IPS-18a (cell line): Measurements from ENCODE around the gene NLGN1.

Experiments
- H3K27ac ChIP-seq: one replicate; pipeline ENCODE4 v1.5.1; 2013; ENCODE audit warnings: low read length
- H3K27me3 ChIP-seq: one replicate; pipeline ENCODE4 v1.6.1; 2013; ENCODE audit warnings: mild to moderate bottlenecking, low read length; ENCODE audit not compliant: control insufficient read depth, insufficient read depth
- H3K36me3 ChIP-seq: one replicate; pipeline ENCODE4 v1.6.1; 2013; ENCODE audit warnings: low read depth, low read length; ENCODE audit not compliant: control insufficient read depth
- H3K4me1 ChIP-seq: one replicate; pipeline ENCODE4 v1.6.1; 2013; ENCODE audit warnings: low read depth, low read length; ENCODE audit not compliant: control insufficient read depth
- H3K4me3 ChIP-seq: one replicate; pipeline ENCODE4 v1.5.1; 2013; ENCODE audit warnings: low read length
- H3K9ac ChIP-seq: one replicate; pipeline ENCODE4 v1.6.1; 2013; ENCODE audit warnings: mild to moderate bottlenecking, low read length, moderate library complexity
- H3K9me3 ChIP-seq: one replicate; pipeline ENCODE4 v1.6.1; 2013; ENCODE audit warnings: low read depth, low read length; ENCODE audit not compliant: control insufficient read depth

Gene NLGN1

DNA sequence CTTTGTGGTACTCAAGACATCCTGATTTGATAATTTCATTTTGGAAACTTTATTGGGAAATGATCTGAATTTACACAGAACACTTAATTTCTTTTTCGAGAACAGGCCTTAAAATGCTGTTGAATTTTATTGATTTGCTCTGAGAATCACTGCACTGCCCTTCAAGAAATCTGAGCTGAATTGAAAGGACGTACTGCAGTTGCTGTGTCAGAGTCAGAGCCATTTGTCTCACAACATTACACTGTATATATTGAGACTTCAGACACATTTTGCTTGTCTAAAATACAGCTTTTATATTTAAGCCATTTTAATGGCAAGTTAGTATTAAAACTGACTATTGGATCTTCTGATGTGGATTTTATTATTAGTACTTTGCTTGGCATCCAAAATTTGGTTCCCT, 504.1 kb downstream of the NLGN1 start:
- Histone ChIP-seq H3K36me3 (no peaks in the 10 kb centered on the region), H3K9ac (no peak overlapping the region), H3K27me3 (no peaks in the 10 kb centered on the region), H3K4me1 (no peaks in the 10 kb centered on the region), H3K4me3 (no peak overlapping the region), H3K9me3 (no peaks in the 10 kb centered on the region), H3K27ac (no peak overlapping the region)

- H3K9ac ChIP-seq, result no peak overlapping the region
- no peaks in the 10 kb centered on the region for H3K9me3 ChIP-seq
- H3K27me3 ChIP-seq, result no peaks in the 10 kb centered on the region
- no peak overlapping the region for H3K4me3 ChIP-seq
- no peak overlapping the region for H3K27ac ChIP-seq
- no peaks in the 10 kb centered on the region for H3K36me3 ChIP-seq
- H3K4me1 ChIP-seq, result no peaks in the 10 kb centered on the region
These were observed 504.9 kb downstream of the NLGN1 start for GRCh38 chr3:173902401-173902800.

DNA sequence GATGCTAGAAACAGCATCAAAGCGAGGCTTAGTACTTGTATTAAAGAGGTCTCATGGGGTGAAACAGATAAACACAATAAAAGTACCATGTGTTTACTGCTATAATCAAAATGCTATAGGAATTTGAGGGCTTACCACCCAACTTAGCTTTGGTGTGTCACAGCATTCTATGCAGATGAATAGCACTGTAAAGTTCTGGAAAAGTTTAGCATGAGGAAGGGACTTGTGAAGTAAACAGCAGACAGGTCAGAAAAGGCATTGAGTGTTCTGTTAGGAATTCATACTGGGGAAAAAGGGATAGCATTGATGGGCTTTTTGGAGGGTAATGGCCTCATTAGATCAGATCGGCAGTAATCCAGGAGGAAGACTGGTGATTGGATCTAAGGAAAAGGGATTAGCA, 505.3 kb downstream of the NLGN1 start:
- H3K4me3 ChIP-seq, result no peak overlapping the region
- no peaks in the 10 kb centered on the region for H3K9me3 ChIP-seq
- H3K27ac ChIP-seq, result no peak overlapping the region
- no peaks in the 10 kb centered on the region for H3K36me3 ChIP-seq
- H3K4me1 ChIP-seq, result no peaks in the 10 kb centered on the region
- H3K27me3 ChIP-seq, result no peaks in the 10 kb centered on the region
- no peak overlapping the region for H3K9ac ChIP-seq

DNA sequence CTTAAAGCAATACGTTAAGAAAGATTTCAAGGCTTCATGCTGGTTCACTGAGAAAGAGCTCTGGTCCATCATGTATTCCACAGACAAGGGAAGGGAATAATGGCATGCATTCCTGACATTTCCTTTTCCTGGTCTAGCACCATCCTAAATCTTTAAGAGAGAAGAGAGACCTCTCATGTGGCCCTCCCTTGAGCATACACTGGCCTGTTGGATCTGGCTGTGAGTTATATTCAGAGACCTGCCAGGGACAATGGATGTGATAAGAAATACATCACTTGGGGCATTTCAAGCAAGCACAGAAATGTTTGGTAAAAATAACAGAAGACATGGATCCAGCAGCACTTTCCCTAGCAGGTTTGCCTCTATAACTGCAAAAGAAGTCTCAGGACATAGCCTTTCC, 507.8 kb downstream of the NLGN1 start:
- H3K27me3 ChIP-seq, result no peaks in the 10 kb centered on the region
- no peak overlapping the region for H3K4me3 ChIP-seq
- H3K9me3 ChIP-seq, result no peaks in the 10 kb centered on the region

DNA sequence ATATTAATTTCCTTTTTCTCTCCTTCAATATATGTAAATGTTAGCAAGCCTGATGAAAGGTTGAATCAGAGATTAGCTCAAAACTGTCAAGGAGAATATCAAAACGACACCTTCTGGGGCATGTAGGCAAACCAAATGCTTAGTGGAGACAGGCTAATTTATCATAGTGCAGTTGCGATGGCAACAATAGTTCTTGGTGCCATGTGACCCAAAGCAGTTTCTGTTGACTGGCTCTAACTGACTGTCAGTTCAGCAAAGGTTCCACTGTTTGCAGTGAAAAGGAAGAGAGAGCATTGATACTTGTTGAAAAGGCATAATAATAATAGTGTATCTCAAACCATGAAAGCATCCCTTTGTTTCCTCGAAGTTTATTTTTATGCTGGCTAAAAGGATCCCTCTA, 513.9 kb downstream of the NLGN1 start:
- Histone ChIP-seq H3K27ac (no peak overlapping the region), H3K4me3 (no peak overlapping the region), H3K9ac (no peak overlapping the region), H3K36me3 (no peaks in the 10 kb centered on the region), H3K9me3 (no peaks in the 10 kb centered on the region), H3K27me3 (no peaks in the 10 kb centered on the region), H3K4me1 (peaks cover 35% of the 10 kb centered on the region)

More for the DNA sequence above, 507.8 kb downstream of the NLGN1 start:
- Histone ChIP-seq H3K4me1 (no peaks in the 10 kb centered on the region), H3K27ac (no peak overlapping the region), H3K9ac (no peak overlapping the region), H3K36me3 (no peaks in the 10 kb centered on the region)

DNA sequence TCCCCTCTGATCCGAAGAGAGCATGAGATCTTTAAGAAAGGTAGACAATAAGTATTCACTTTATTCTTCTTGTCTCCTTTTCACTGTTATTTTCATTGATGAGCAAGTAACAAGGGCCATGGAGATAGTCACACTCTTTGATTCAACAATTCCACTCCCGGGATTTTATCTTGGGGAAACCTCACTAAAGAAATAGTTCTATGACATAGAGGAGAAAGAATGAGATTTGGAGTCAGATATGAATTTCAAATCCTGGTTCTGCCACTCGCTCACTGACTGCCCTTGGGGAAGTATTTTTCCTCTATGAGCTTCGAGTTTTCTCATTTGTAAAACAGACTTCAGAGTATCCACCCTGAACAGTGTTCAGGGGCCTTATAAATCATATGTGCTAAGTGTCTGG, 514.6 kb downstream of the NLGN1 start:
- Histone ChIP-seq H3K9me3 (no peaks in the 10 kb centered on the region), H3K4me3 (no peak overlapping the region), H3K36me3 (no peaks in the 10 kb centered on the region), H3K27me3 (no peaks in the 10 kb centered on the region), H3K27ac (no peak overlapping the region), H3K4me1 (peaks cover 35% of the 10 kb centered on the region), H3K9ac (no peak overlapping the region)

DNA sequence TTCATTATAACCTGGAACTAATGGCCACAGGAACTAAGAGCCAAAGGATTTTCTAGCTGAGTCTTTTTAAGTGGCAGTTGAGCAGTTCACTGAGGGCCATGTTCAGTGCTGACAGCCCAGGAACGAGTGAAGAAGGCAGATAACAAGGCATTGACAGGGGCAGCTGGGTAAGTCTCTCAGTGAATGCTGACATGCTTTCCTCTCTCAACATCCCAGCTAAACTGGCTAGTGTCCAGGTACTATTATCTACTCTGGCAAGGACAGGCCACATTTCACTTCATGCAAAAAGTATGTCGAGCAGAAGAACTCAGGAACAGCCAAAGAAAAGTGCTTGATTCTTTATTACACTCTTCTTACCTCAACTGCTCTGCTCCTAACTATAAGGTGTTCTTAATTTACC, 515.9 kb downstream of the NLGN1 start:
- H3K27me3 ChIP-seq, result no peaks in the 10 kb centered on the region
- H3K4me1 ChIP-seq, result peaks cover 35% of the 10 kb centered on the region
- H3K4me3 ChIP-seq, result no peak overlapping the region
- H3K27ac ChIP-seq, result no peak overlapping the region
- H3K36me3 ChIP-seq, result no peaks in the 10 kb centered on the region
- H3K9ac ChIP-seq, result no peak overlapping the region
- no peaks in the 10 kb centered on the region for H3K9me3 ChIP-seq

- Histone ChIP-seq H3K4me1 (peaks cover 35% of the 10 kb centered on the region), H3K9me3 (no peaks in the 10 kb centered on the region), H3K9ac (no peak overlapping the region), H3K36me3 (no peaks in the 10 kb centered on the region), H3K27me3 (no peaks in the 10 kb centered on the region), H3K4me3 (no peak overlapping the region), H3K27ac (no peak overlapping the region)
These were observed 516.5 kb downstream of the NLGN1 start for GRCh38 chr3:173913974-173914421.

GRCh38 chr3:173916799-173917198, 519.3 kb downstream of the NLGN1 start:
- no peak overlapping the region for H3K27ac ChIP-seq
- H3K27me3 ChIP-seq, result no peaks in the 10 kb centered on the region
- no peaks in the 10 kb centered on the region for H3K9me3 ChIP-seq
- H3K4me3 ChIP-seq, result no peak overlapping the region
- no peaks in the 10 kb centered on the region for H3K36me3 ChIP-seq
- H3K9ac ChIP-seq, result no peak overlapping the region
- H3K4me1 ChIP-seq, result peaks cover 37% of the 10 kb centered on the region

GRCh38 chr3:173920386-173920785, 522.8 kb downstream of the NLGN1 start:
- H3K9ac ChIP-seq, result no peak overlapping the region
- H3K9me3 ChIP-seq, result no peaks in the 10 kb centered on the region
- no peak overlapping the region for H3K27ac ChIP-seq
- no peak overlapping the region for H3K4me3 ChIP-seq
- no peaks in the 10 kb centered on the region for H3K36me3 ChIP-seq
- H3K4me1 ChIP-seq, result peaks cover 12% of the 10 kb centered on the region
- H3K27me3 ChIP-seq, result no peaks in the 10 kb centered on the region

GRCh38 chr3:173921732-173922131, 524.2 kb downstream of the NLGN1 start:
- peaks cover 11% of the 10 kb centered on the region for H3K4me1 ChIP-seq
- H3K9ac ChIP-seq, result no peak overlapping the region
- no peaks in the 10 kb centered on the region for H3K27me3 ChIP-seq
- no peak overlapping the region for H3K4me3 ChIP-seq
- H3K27ac ChIP-seq, result no peak overlapping the region
- no peaks in the 10 kb centered on the region for H3K9me3 ChIP-seq
- no peaks in the 10 kb centered on the region for H3K36me3 ChIP-seq

- Histone ChIP-seq H3K27ac (no peak overlapping the region), H3K9me3 (no peaks in the 10 kb centered on the region), H3K27me3 (no peaks in the 10 kb centered on the region), H3K4me3 (no peak overlapping the region), H3K36me3 (no peaks in the 10 kb centered on the region), H3K4me1 (peaks cover 11% of the 10 kb centered on the region), H3K9ac (no peak overlapping the region)
These were observed 525.7 kb downstream of the NLGN1 start for GRCh38 chr3:173923204-173923603.
